GM21619 (cell line): ENCODE data around the gene BCOR.

Source experiments
- ATAC-seq: cut with Tn5 transposase; IDR thresholded peaks from one replicate; pipeline ENCODE4 v1.9.1; 2021; ENCODE audit not compliant: unreplicated experiment

The BCOR gene

DNA sequence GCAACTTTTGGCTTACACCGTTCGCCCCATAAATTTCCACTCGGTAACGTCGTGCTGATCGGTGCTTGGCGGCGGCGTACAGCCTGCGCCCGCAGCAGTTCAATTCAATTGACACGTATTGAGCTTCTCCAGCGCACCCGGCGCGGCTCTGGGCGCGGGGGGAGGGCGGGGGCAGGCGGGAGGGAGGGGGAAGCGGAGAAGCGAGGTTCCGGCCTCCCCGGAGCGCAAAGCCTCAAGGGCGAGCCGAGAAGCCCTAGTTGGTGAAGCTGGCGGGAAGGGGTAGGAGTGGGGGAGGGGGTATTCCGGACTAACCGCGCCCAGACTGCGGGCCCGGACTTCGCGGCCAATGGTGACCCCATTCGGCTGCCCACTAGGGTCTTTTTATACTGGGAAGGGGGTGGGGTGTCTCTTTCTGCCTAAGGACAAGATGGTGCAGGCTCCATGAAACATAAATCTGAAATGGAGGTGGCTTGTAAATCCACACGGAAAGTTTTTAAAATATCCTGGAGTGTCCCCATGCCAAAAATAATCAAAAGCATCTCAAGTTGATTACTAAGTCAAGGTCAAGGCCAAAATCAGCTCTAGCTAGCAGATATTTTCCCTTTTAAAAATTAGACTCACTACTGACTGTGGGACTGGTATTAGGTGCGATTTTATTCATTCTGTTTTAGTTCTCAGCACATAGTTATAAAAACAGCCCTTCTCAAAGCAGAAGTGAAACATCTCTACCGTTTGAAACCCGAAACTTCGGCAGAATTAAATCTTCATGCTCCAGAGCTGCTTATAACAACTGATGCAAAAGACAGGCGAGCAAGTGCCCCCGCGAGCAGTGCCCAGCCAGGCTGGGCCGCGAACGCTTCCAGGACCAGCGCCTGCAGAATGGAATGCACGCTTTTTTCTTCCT, 1.5 kb upstream of the BCOR start:
- ATAC-seq: peak; percentile 31

DNA sequence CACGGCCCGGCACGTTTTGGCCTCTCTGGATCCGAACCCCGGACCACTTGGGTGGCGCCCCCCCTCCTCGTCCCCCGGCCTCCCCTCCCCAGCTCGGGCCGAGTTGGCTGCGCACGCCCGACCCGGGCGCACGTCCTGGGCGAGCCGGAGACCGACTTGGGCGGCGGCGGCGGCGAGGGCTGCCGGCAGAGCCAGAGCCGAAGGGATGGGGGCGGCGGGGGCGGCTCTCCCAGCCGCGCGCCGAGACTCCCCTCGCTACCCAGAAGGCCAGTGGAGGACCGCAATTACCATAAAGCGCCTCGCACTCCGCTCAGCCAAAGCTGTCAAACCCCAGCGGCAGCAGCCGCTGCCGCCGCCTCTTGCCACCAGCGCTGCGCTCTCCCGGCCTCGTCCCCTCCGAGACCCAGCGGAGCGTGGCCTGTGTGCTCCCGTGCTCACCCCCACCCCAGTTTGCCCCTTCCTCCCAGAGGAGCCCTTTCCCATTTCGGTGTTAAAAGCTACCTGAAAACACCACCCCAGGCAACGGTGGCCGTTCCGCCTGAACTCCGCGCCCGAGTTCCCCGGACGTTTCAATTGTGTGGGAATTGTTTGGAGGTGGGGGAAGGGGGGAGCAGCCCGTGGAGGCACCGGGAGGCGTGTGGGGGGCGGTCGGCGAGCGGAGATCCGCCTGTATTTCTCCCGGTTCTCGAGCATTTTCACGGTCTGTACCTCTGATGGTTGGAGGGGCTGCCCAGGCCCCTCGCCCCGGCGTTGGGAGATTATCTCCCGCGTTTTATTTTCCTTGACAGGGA, 701 bp upstream of the BCOR start:
- ATAC-seq: no peak

DNA sequence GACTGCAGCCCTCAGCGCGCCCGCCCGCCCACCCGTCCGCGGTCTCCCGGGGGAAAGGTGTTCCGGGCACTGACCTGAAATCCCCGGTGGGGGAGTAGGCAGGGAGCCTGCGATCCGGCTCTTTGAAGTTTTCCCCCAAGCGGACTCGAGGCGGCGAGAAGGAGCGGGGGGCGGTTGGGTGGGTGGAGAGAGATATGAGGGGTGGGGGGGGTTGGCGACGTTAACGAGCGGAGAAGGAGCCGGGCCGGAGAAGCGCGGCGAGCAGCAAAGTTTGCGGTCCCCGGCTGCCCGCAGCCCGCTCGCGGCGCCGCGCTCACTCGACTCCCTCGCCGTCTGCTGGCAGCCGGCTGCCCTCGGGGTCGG, 636 bp downstream of the BCOR start:
- ATAC-seq: no peak

DNA sequence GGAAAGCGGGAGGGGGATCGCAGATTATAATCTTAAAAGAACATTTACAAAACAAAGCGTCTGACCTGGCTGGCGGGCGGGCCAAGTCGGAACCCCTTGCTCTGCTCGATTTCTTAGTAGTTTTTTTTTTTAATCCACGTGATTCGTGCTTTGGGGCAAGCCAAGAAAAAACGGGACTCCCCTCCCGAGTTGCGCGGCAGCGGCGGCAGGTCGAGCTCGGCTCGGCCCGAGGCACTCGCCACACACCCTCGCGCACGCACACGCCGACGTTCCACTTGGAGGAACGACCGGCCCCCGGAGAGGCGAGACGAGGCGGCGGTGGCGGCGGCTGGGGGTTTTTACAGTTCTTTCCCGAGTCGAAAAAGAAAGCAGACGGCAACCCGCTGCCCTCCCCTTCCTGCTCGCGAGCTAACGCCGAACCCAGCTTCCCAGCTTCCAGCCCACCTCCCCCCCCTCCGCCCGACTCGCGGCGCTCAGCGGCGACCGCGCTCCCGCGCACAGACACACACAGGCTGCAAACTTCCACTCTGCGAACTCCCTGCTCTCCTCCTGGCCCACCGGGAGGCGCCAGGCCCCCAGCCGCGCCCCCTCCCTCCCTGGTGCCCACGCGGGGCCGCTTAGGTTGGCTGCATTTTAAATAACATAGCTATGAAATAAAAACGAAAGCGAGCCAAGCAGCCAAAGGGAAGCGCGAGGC, 1.2 kb downstream of the BCOR start:
- no peak for ATAC-seq

DNA sequence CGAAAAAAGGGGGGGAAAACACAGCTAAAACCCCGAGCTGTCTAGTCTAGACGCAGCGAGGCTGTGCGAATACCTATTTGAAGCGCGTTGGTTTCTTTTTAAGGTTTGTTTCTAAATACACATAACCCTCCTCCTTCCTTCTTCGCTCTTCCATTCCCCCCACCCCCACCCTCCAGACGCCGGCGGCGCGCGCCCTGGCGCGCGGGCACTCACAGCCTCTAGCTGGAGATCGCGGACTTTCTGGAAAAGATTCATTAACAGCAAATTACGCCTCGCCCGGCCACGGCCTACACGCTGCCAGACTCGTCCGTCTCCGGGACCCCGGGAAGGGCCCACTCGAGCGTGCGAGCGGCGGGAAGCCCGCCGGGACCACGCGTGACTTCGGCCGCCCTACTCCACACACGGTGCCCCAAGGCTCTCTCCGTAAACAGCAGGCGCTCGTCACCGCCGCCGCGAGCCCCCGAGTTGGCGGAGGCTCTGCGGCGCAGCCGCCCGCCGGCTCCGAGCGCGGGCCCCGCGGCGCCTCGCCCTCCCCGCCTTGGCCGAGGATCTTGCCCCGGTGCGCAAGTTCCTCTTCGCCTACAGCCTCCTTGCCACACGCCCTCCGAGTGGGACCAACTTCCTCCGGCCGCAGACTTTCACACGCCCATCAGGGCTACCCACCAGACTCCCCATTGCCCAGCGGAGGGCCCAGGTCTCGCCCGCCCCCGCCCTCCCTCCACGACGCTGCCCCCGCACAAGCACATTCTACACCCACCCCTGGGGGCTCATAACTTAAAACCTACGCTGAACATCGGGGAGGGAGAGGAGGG, 2.0 kb downstream of the BCOR start:
- ATAC-seq: no peak

DNA sequence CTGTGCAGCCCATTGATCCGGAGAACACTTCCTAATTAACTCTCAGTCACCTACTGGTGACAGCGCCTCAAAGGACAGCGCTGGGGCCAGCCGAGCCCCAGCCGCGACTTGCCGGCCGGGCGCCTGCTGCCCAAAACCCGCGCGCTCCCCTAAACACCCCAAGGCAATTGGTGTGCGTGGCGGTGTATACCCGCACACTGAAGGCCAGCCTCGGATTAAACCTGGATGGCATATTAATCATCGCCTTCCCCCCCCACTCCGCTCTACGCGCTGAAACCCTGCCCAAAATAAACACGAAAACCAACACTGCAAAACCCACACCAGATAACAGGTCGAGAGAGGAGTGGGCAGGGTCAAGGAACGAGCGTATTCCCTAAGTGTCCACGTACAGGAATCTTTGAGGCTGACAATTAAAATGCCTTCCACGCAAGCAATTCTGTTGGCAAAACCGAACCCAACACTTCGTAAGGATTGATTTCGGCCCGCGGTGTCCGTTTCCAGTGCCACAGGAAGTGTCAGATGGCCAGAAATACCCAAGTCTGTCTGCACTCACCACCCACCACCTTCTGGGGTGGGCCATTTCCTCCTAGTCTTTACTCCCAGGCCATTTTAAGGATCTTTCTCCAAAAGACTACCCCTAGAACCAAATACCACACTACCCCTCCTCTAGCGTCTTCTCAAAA, 2.7 kb downstream of the BCOR start:
- no peak for ATAC-seq

DNA sequence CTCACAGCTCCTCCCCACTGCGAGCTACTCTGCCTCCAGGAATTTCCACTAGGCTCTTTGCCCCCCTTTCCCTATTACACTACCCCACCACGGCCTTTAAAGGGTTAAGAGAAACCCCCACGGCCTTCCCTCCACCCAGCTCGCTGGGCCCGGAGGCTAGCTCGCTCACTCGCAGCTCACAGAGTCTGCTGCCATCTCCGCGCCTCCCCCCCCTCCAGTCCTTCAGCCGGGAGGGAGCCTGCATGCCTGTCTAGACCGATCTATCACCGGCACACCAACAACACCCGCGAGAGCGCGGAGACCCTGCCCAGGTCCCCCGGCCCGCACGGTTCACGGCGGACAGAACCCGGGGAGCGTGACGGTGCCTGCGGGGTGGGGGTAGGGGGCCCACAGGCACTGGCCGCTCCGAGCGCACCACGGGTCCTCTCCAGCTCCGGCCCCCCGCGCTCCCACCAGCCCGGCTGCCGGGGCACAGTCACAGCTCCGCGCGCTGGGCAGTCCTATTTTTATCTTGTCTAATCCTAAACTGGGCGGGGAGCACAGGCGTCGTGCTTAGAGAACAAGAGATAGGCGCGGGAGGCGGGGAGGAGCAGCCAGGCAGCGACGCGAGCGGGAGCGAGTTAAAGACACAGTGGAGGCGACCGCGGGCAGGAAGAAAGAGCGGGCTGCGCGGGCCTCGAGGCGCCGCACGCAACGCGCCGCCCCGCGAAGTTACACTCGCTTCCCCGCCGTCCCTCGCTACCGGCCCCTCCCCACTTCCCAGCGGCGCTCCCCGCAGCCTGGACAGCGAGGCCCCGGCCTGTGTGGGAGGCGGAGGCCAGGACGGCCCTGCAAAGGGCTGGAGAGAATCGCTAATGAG, 3.5 kb downstream of the BCOR start:
- no peak for ATAC-seq

DNA sequence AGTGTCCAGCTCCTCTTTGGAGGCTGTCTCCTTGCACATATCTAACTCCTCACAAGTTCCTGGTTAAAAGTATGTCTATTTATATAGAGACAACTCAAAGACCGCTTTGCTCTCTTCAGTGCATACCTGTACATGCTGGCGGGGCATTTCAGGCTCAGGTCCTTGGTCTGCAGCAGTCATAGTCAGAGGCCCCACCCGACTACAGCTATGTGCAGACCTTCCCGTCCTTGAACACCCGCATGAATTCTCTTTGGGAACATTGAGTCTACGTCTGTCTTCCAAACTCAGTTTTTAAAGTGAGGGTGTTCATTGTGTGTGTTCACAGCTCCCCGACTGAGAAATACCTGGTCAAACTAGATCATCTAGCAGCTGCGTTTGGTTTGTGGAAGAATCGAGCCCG, 4.2 kb downstream of the BCOR start:
- ATAC-seq: no peak

DNA sequence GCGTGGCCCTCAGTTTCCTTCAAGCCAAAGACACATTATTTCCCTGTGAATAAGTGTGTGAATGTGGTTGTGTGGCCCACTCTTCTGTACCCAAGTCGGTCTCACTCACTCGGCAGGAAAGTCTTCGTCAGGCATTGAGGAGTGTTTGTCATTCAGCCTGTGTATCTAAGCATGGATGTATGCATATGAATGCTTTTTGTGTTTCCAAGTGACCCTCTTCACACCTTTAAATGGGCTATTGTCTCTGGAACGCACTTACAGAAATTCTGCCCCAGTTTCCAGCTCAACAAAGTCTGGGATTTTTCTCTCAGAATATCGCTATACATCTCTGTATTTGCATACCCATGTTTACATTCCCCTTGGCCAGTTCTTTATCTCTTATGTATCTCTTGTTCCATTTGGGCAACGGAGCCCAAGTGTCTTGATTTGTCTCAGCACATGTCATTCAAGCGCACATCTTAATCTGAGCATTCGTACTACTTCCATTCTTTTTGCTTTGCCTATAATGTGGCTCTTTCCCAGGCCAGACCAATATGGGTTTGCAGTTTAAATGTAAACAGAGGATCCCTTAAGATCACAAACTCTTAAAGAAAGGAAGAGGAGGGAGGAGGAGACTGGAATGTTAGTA, 4.8 kb downstream of the BCOR start:
- ATAC-seq: no peak

DNA sequence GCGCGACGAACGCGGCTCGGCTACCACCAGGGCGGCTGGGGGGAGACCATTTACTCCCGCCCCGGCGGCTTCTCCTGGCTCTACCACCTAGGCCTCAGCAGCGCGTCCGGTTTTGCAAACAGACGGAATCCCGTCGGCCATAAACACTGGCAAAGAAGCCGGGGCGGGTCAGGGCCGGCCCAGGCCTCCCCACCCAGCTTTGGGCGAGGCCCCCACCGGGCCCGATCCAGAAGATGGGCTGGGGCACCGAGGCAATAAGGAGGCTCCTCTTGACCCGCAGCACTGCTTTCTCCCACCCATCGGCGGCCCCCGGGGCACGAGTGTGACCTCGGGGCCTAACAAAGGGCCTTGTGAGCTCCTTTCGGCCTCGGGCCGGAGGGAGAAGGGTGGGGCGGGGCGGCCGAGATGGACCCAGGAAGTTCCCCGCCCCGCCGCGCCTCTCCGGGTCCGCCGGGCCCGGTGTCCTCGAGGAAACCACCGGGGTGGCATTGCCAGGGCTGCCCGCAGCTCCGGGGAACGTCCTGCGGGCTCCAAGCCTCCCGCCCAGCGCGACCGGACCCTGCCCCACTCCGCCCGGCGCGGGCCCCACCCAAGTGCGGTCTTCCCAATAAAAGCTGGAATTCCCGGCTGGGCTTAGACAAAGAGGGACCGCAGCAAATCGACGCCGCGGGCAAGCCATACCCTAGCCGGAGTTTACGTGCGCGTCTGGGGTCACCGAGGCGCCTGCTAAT, 5.9 kb downstream of the BCOR start:
- no peak for ATAC-seq

DNA sequence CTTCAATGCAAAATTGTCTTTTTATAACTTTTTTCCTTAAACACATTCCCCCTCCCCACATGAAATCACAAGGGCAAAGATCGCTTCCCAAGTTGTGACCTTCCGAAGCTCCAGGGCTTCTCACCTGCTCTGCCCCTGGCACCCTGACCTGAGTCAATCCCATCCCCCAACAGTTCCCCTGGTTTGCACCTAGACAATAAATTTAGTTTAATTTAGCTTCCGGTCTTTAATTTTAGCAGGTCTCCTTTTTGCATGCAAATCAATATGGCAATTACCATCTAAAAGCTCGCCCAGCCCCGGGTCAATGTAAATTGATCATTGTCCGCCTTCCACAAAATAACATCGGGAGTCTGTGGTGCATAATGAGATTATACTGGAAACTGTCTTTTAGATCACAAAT, 6.8 kb downstream of the BCOR start:
- ATAC-seq: no peak

DNA sequence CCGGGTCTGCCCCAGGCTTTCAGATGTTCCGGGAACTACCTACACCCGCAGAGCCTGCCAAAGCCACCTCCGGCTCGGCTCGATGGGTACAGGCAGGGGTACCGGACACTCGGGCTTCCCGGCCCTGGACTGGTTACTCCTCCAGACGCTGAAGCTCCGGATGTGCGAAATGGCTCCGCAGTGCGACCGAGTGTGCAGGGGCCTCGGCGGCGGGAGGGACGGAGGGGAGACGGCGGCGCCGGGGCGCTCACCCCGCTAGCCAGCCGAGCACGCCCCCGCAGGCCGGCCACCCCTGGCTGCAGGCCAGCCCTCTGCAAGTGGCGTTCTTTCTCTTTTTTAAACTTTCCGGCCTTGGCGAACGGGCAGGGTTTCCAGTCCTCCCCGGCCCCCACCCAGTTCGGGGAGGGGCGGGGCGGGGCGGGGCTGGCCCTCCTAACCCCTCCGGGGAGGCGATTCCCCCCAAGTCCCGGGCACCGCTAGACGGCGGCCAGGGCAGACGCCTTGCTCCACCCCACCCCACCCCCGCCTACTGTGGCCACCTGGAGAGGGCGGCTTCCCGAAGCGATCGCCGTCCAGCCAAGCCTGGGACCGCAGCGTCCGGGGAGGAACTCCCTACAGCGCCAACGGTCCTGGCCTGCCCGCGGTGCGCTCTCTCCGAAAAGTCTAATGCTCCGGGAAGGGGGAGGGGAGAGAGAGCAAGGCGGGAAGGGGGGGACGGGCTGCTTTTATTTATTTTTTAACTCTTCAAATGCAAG, 7.5 kb downstream of the BCOR start:
- no peak for ATAC-seq

DNA sequence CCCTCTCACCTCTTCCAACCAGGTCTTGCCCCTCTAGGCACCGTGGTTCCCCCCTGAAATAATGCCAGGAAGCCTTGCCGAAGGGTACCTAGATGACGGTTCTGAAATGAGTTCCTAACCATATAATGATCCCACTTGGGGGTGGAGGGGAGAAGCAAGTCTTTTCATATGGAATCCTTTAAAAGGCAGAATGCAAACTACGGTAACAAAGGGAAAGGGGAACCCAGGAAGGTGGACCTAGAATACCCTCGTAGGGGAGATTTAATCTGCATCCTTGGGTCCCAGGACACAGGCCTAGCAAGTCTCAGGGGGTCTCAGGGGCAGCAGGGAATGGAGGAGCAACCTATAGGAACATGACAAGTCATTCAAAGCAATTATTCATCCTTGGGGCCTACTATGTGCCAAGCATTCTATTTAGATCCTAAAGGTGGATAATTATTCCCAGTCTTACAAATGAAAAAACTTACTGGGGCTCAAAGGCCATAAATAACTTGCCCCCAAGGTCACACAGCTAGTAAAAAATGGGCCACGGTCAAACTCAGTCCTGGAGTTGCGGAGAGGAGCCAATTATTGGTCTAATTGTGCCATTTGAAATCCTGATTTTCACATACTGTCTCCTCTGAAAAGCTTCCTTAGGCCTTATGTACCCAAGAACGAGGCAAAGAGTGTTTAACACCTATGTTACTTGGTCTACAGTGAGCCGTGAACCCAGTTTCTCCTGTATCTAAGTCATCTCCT, 8.8 kb downstream of the BCOR start:
- ATAC-seq: no peak

DNA sequence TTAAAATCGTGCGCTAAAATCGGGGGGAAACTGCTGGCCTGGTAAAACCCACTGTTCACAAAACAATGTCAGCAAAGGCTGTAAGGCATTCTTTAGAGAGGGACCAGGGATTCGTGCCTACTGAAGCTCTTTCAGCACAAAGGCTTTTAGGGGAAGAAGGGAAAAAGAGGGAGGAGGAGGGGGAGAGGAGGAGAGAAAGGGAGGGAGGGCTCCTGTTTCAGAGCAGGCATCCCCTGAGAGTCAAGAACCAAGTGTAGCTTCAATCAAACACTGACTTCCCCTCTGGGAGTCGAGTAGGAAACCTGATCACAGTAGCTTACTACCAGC, 9.5 kb downstream of the BCOR start:
- ATAC-seq: no peak

DNA sequence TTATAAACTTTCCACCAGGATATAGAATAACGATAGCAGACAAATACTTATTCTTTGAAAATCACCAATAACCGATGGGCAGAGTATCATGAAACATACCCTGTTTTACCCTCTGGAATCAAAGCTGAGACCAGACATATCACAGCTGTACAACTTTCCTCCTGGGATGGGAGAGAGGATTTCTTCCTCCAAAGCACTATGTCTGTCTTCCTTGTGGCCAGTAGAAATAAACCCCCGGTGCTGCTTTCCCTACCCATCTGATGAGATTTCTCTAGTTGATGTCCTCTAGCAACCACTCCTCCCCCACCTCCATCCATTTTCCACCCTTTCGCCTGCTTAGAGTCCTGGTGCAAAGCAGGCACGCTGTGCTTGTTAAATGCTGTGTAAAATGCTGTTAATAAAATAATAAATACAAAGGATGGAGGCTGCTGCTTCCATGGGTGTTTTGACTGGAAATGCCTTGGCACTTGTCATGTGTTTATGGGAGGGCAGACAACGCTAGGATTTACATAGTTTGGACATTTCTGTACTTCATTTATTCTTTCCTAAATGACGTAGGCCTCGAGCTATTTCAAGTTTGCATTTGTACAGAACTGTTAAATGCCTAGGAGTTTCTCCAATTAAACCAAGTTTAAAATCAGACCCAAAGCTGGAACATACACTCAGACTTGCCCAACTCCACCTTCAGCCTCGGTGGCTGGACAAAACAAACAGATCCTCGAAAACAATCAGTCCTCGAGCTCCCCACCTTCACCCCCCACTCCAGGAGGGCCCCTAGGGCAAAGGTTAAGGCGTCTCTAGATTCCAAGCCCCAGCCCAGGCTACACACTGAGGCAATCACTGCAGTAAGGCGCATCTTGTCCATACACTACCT, 10.1 kb downstream of the BCOR start:
- no peak for ATAC-seq
